ENCODE measurements around the gene ABLIM2. TPM values are rescaled to one million over a fixed set of nuclear protein-coding genes. Genes with fewer than 3 reads are reported as not detected.
A peak's percentile ranks its signal among the peaks of the same experiment; 100 is the strongest.

ABLIM2 gene
- total and polyA plus RNA-seq, 2 experiments from 2014 or later: 1.5 to 4.3 TPM

GRCh38 chr4:8046925-8047541 lies 111.6 kb downstream of the ABLIM2 start:
- no peaks in the 10 kb centered on the region for H3K36me3 ChIP-seq (ENCODE audit: insufficient read depth)
- Mint-ChIP-seq H3K27ac (peak overlapping the region; percentile 68; the same call in 1 of the 2 replicates), H3K27me3 (ENCODE audit: insufficient read depth, low read depth, poor library complexity) (peaks cover 18% of the 10 kb centered on the region), H3K9me3 (peaks cover 4% of the 10 kb centered on the region; the same call in 1 of the 3 replicates), H3K4me1 (peaks cover 52% of the 10 kb centered on the region), H3K4me3 (no peak overlapping the region), H3K36me3 (ENCODE audit: low read depth) (peaks cover 2% of the 10 kb centered on the region; the same call in 2 of the 3 replicates)
- H3K27me3 ChIP-seq (ENCODE audit: insufficient read depth): no peaks in the 10 kb centered on the region
- no peak overlapping the region for H3K4me2 ChIP-seq
- H3K27ac ChIP-seq (ENCODE audit: low read depth): no peak overlapping the region
- peaks cover 7% of the 10 kb centered on the region; the same call in 1 of the 2 replicates for H3F3A ChIP-seq (replicated peaks; ENCODE audit: low read depth)
- DNase-seq (ENCODE audit: low spot score) (no peak), ATAC-seq (no peak)
- no peak overlapping the region for H3K4me3 ChIP-seq
- H3K79me2 ChIP-seq (replicated peaks; ENCODE audit: insufficient read depth): no peaks in the 10 kb centered on the region
- TF ChIP-seq, protein P1, sequence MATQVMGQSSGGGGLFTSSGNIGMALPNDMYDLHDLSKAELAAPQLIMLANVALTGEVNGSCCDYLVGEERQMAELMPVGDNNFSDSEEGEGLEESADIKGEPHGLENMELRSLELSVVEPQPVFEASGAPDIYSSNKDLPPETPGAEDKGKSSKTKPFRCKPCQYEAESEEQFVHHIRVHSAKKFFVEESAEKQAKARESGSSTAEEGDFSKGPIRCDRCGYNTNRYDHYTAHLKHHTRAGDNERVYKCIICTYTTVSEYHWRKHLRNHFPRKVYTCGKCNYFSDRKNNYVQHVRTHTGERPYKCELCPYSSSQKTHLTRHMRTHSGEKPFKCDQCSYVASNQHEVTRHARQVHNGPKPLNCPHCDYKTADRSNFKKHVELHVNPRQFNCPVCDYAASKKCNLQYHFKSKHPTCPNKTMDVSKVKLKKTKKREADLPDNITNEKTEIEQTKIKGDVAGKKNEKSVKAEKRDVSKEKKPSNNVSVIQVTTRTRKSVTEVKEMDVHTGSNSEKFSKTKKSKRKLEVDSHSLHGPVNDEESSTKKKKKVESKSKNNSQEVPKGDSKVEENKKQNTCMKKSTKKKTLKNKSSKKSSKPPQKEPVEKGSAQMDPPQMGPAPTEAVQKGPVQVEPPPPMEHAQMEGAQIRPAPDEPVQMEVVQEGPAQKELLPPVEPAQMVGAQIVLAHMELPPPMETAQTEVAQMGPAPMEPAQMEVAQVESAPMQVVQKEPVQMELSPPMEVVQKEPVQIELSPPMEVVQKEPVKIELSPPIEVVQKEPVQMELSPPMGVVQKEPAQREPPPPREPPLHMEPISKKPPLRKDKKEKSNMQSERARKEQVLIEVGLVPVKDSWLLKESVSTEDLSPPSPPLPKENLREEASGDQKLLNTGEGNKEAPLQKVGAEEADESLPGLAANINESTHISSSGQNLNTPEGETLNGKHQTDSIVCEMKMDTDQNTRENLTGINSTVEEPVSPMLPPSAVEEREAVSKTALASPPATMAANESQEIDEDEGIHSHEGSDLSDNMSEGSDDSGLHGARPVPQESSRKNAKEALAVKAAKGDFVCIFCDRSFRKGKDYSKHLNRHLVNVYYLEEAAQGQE (IDR thresholded peaks at IDR 0.05; ENCODE audit: unreplicated experiment): no peak
- TF ChIP-seq ETS1 (IDR thresholded peaks at IDR 0.05): no peak
- no peak for TF ChIP-seq EZH2 (IDR thresholded peaks at IDR 0.05; ENCODE audit: low read depth, unreplicated experiment)
- no peak for TF ChIP-seq CTCF (conservative IDR thresholded peaks at IDR 0.05; ENCODE audit: low read depth in 2 of 2)
- no peak for TF ChIP-seq CREB1 (CRISPR knock-in tag; IDR thresholded peaks at IDR 0.05; ENCODE audit: low read depth)
- TF ChIP-seq ZNF114 (CRISPR knock-in tag; IDR thresholded peaks at IDR 0.05): no peak
- no peak for TF ChIP-seq ZNF331 (CRISPR knock-in tag; IDR thresholded peaks at IDR 0.05; ENCODE audit: low read depth)
- no peak for TF ChIP-seq STAT1 (IDR thresholded peaks at IDR 0.05; ENCODE audit: unreplicated experiment)
- TF ChIP-seq POLR2AphosphoS5 (IDR thresholded peaks at IDR 0.05; ENCODE audit: low read depth): no peak
- TF ChIP-seq, protein P2, sequence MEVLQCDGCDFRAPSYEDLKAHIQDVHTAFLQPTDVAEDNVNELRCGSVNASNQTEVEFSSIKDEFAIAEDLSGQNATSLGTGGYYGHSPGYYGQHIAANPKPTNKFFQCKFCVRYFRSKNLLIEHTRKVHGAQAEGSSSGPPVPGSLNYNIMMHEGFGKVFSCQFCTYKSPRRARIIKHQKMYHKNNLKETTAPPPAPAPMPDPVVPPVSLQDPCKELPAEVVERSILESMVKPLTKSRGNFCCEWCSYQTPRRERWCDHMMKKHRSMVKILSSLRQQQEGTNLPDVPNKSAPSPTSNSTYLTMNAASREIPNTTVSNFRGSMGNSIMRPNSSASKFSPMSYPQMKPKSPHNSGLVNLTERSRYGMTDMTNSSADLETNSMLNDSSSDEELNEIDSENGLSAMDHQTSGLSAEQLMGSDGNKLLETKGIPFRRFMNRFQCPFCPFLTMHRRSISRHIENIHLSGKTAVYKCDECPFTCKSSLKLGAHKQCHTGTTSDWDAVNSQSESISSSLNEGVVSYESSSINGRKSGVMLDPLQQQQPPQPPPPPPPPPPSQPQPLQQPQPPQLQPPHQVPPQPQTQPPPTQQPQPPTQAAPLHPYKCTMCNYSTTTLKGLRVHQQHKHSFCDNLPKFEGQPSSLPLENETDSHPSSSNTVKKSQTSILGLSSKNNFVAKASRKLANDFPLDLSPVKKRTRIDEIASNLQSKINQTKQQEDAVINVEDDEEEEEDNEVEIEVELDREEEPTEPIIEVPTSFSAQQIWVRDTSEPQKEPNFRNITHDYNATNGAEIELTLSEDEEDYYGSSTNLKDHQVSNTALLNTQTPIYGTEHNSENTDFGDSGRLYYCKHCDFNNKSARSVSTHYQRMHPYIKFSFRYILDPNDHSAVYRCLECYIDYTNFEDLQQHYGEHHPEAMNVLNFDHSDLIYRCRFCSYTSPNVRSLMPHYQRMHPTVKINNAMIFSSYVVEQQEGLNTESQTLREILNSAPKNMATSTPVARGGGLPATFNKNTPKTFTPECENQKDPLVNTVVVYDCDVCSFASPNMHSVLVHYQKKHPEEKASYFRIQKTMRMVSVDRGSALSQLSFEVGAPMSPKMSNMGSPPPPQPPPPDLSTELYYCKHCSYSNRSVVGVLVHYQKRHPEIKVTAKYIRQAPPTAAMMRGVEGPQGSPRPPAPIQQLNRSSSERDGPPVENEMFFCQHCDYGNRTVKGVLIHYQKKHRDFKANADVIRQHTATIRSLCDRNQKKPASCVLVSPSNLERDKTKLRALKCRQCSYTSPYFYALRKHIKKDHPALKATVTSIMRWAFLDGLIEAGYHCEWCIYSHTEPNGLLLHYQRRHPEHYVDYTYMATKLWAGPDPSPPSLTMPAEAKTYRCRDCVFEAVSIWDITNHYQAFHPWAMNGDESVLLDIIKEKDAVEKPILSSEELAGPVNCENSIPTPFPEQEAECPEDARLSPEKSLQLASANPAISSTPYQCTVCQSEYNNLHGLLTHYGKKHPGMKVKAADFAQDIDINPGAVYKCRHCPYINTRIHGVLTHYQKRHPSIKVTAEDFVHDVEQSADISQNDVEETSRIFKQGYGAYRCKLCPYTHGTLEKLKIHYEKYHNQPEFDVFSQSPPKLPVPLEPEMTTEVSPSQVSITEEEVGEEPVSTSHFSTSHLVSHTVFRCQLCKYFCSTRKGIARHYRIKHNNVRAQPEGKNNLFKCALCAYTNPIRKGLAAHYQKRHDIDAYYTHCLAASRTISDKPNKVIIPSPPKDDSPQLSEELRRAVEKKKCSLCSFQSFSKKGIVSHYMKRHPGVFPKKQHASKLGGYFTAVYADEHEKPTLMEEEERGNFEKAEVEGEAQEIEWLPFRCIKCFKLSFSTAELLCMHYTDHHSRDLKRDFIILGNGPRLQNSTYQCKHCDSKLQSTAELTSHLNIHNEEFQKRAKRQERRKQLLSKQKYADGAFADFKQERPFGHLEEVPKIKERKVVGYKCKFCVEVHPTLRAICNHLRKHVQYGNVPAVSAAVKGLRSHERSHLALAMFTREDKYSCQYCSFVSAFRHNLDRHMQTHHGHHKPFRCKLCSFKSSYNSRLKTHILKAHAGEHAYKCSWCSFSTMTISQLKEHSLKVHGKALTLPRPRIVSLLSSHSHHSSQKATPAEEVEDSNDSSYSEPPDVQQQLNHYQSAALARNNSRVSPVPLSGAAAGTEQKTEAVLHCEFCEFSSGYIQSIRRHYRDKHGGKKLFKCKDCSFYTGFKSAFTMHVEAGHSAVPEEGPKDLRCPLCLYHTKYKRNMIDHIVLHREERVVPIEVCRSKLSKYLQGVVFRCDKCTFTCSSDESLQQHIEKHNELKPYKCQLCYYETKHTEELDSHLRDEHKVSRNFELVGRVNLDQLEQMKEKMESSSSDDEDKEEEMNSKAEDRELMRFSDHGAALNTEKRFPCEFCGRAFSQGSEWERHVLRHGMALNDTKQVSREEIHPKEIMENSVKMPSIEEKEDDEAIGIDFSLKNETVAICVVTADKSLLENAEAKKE (CRISPR knock-in tag; IDR thresholded peaks at IDR 0.05): no peak
- H2AFZ ChIP-seq: no peak overlapping the region
- no peaks in the 10 kb centered on the region for H4K20me1 ChIP-seq (replicated peaks; ENCODE audit: insufficient read depth)
- peaks cover 28% of the 10 kb centered on the region for H3K4me1 ChIP-seq (ENCODE audit: insufficient read depth)
- no peaks in the 10 kb centered on the region for H3K9me2 ChIP-seq (ENCODE audit: insufficient read depth)
